ENCODE measurements around the gene TSEN15. TPM values are rescaled to one million over a fixed set of nuclear protein-coding genes. Genes with fewer than 3 reads are reported as not detected.

The TSEN15 gene
- 43.7 TPM for polyA plus RNA-seq (2013, experiment 1 of 4)
- polyA plus RNA-seq (2013, experiment 2 of 4) = 50.8 TPM
- 42.3 TPM for polyA plus RNA-seq (2013, experiment 3 of 4)
- 48.5 TPM for polyA plus RNA-seq (2013, experiment 4 of 4)

DNA sequence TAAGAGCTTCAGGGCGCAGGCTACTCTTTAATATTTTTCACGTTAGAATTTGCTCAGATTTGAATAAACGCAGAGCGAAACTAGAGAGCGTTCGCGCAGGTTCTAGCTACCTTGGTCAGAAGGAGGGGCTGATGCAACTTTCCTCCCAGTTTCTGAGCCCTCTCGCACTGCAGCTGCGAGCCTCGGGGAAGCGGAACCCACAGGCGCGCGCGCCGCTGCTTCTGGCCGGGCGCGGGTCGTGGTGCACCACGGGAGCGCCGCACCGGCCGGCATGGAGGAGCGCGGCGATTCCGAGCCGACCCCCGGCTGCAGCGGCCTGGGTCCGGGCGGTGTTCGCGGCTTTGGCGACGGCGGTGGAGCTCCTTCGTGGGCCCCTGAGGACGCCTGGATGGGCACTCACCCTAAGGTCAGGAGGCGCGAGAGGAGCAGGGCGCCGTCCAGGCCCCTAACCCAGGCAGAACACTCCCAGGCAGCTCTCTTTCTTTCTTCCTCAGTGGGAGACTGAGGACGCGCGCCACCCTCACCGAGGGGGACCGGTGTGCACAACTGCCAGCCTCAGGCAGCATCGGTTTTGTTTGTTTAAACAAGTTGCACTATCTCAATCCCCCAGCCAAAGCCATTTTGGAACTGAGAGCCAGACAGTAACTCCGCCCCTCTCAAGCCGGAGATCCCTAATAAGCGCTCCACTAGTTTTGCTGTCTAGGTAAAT is at the start of gene TSEN15:
TSS of gene TSEN15 (plus strand) at position 246 of the 709 bp plus-strand sequence. CDS start at position 272, 26 bp downstream.
- H3K27ac ChIP-seq (ENCODE audit: insufficient read depth, low read depth, low read length, poor library complexity, severe bottlenecking) = peak within 1 kb of the TSS; percentile 91
- peak within 1 kb of the TSS; percentile 74 for H3K4me3 ChIP-seq (ENCODE audit: insufficient read depth, low read depth, low read length)
- H3K9me3 ChIP-seq (ENCODE audit: control insufficient read depth, low read length) = no peaks in the 10 kb centered on the region
- WGBS, 2 experiments = 1 to 2% methylated on average over 54 of the region's 54 CpGs
- peaks cover 10% of the 10 kb centered on the region for H3K4me1 ChIP-seq (ENCODE audit: control insufficient read depth, insufficient read depth, low read length)
- no peaks in the 10 kb centered on the region for H3K27me3 ChIP-seq (ENCODE audit: control insufficient read depth, insufficient read depth, low read length, poor library complexity, severe bottlenecking)
- peaks cover 10% of the 10 kb centered on the region for H3K36me3 ChIP-seq (ENCODE audit: control insufficient read depth, insufficient read depth, low read length)

DNA sequence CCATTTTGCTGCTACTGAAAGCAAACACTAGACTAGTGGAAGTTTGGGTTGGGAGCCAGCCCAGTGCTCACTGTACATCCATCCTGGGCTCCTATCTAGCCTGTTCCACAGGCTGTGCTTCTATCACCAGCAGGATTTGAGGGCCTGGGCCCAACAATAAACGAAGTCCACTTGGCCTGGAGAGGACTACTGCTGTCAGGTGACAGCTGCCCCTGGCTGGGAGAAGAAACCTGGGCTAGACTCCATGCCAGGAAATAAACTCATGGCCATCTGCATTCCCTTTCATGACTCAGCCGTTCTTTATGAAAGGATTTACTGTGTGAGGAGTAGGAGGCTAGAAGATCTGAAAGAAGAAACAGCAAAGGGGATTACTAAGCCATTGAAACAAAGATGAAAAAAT is 49.5 kb upstream of the TSEN15 start:
- H3K4me1 ChIP-seq (ENCODE audit: control insufficient read depth, insufficient read depth, low read length) = peaks cover 12% of the 10 kb centered on the region
- H3K36me3 ChIP-seq (ENCODE audit: control insufficient read depth, insufficient read depth, low read length) = no peaks in the 10 kb centered on the region
- H3K27ac ChIP-seq (ENCODE audit: insufficient read depth, low read depth, low read length, poor library complexity, severe bottlenecking) = peak overlapping the region; percentile 2
- H3K27me3 ChIP-seq (ENCODE audit: control insufficient read depth, insufficient read depth, low read length, poor library complexity, severe bottlenecking) = no peaks in the 10 kb centered on the region
- no peaks in the 10 kb centered on the region for H3K9me3 ChIP-seq (ENCODE audit: control insufficient read depth, low read length)
- no peak overlapping the region for H3K4me3 ChIP-seq (ENCODE audit: insufficient read depth, low read depth, low read length)
- WGBS, 2 experiments = 11 to 22% methylated on average over 2 of the region's 2 CpGs

DNA sequence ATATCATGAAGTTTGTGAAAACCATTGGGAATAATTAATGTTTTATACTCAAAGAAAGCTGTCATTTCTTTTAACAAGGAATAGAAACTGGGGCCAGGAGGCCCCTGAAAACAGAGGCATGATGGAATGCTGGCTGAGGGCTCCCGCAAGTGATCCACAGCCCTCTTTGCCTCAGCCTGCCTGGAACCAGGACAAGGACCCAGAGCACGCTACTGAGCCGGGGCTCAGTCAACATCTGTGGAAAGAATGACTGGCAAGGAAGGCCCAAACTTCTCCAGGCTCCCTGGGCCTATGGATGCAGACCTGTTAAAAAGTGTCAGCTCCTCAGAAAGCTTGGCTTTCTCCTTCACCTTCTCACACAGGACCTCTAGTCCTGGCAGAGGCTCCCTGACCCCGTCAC is 46.6 kb upstream of the TSEN15 start:
- WGBS, 2 experiments = 93 to 95% methylated on average over 4 of the region's 4 CpGs
- Histone ChIP-seq H3K4me3 (ENCODE audit: insufficient read depth, low read depth, low read length) (no peak overlapping the region), H3K27ac (ENCODE audit: insufficient read depth, low read depth, low read length, poor library complexity, severe bottlenecking) (no peak overlapping the region), H3K36me3 (ENCODE audit: control insufficient read depth, insufficient read depth, low read length) (no peaks in the 10 kb centered on the region), H3K4me1 (ENCODE audit: control insufficient read depth, insufficient read depth, low read length) (peaks cover 12% of the 10 kb centered on the region), H3K9me3 (ENCODE audit: control insufficient read depth, low read length) (no peaks in the 10 kb centered on the region), H3K27me3 (ENCODE audit: control insufficient read depth, insufficient read depth, low read length, poor library complexity, severe bottlenecking) (no peaks in the 10 kb centered on the region)

DNA sequence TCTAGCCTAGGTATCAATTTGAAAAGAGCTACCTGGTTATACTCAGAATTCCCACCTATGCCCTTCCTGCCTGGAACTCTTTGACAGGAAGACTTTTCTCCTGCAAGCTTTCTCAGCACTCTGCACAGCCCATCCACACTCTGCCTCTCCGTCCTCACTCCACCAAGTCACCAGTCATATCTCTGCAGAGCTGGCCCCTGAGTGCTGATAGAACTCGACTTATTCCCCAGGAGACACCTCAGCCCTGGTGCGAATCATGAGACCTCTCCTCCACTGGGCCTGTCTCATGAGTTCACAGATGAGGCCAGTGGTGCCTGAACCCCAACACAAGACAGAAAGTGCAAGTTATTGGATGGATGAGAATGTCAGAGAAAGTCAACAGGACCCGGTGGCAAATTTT is 46.0 kb upstream of the TSEN15 start:
- H3K36me3 ChIP-seq (ENCODE audit: control insufficient read depth, insufficient read depth, low read length) = no peaks in the 10 kb centered on the region
- no peak overlapping the region for H3K27ac ChIP-seq (ENCODE audit: insufficient read depth, low read depth, low read length, poor library complexity, severe bottlenecking)
- H3K27me3 ChIP-seq (ENCODE audit: control insufficient read depth, insufficient read depth, low read length, poor library complexity, severe bottlenecking) = no peaks in the 10 kb centered on the region
- WGBS, 2 experiments = 88 to 92% methylated on average over 4 of the region's 4 CpGs
- H3K4me3 ChIP-seq (ENCODE audit: insufficient read depth, low read depth, low read length) = no peak overlapping the region
- H3K9me3 ChIP-seq (ENCODE audit: control insufficient read depth, low read length) = no peaks in the 10 kb centered on the region
- H3K4me1 ChIP-seq (ENCODE audit: control insufficient read depth, insufficient read depth, low read length) = peaks cover 12% of the 10 kb centered on the region

DNA sequence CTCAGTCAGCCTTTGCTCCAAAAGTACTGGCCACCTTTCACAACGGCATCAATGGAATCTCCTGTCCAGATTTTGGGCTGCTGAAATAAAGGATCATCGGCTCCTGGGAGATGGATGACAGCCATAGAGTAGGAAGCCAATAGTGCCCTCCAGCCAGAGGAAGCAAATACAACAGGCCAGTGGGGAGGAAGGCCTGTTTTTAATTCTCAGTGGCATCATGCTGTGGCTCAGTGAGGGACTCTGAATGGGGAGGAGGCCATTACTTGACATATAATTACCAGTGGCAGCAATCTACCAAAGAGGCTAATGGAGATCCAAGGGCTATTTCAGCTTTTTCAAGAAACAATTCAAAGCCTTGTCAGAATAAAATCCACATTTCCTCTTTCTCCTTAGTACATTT is 40.7 kb upstream of the TSEN15 start:
- Histone ChIP-seq H3K27me3 (ENCODE audit: control insufficient read depth, insufficient read depth, low read length, poor library complexity, severe bottlenecking) (no peaks in the 10 kb centered on the region), H3K36me3 (ENCODE audit: control insufficient read depth, insufficient read depth, low read length) (no peaks in the 10 kb centered on the region), H3K27ac (ENCODE audit: insufficient read depth, low read depth, low read length, poor library complexity, severe bottlenecking) (no peak overlapping the region), H3K4me3 (ENCODE audit: insufficient read depth, low read depth, low read length) (no peak overlapping the region), H3K9me3 (ENCODE audit: control insufficient read depth, low read length) (peaks cover 3% of the 10 kb centered on the region), H3K4me1 (ENCODE audit: control insufficient read depth, insufficient read depth, low read length) (no peaks in the 10 kb centered on the region)
- WGBS, 2 experiments = 49 to 58% methylated on average over 2 of the region's 2 CpGs

DNA sequence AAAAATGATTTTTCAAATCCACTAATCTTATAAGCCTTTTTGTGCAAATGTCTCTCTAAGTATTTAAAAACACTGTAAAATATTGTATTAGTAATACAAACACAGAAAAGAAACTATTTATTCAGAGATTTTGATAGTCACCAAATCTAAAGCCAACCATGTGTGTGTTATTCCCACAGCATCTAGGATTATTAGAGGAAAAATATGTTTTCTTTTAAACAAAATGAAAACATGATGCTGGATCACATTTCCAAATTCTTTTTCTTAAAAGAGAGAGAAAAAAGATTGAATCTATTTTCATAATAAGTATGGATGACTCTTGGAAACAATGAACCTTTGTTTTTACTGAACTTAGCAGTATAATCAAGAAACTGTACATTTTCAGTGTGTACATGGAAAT is 39.3 kb upstream of the TSEN15 start:
- no peaks in the 10 kb centered on the region for H3K27me3 ChIP-seq (ENCODE audit: control insufficient read depth, insufficient read depth, low read length, poor library complexity, severe bottlenecking)
- H3K9me3 ChIP-seq (ENCODE audit: control insufficient read depth, low read length) = peaks cover 3% of the 10 kb centered on the region
- no peak overlapping the region for H3K4me3 ChIP-seq (ENCODE audit: insufficient read depth, low read depth, low read length)
- no peak overlapping the region for H3K27ac ChIP-seq (ENCODE audit: insufficient read depth, low read depth, low read length, poor library complexity, severe bottlenecking)
- H3K4me1 ChIP-seq (ENCODE audit: control insufficient read depth, insufficient read depth, low read length) = no peaks in the 10 kb centered on the region
- H3K36me3 ChIP-seq (ENCODE audit: control insufficient read depth, insufficient read depth, low read length) = no peaks in the 10 kb centered on the region

DNA sequence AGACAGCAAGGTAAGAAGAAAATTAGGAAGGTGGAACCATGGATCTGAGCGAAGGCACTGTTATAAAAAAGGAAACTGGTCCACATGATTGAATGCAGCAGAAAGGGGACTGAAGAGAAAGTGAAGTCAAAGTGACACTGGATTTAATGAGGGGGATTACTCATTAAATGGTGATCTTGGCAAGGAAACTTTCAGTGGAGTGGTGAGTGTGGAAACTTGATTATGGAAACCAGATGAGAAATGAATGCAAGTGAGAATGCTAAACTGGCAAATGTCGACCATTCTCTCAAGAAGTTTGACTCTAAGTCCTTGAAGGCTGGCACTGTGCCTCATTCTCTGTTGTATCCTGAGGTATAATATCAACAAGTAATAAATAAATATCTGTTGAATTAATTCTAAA is 37.3 kb upstream of the TSEN15 start:
- no peak overlapping the region for H3K27ac ChIP-seq (ENCODE audit: insufficient read depth, low read depth, low read length, poor library complexity, severe bottlenecking)
- no peaks in the 10 kb centered on the region for H3K36me3 ChIP-seq (ENCODE audit: control insufficient read depth, insufficient read depth, low read length)
- no peak overlapping the region for H3K4me3 ChIP-seq (ENCODE audit: insufficient read depth, low read depth, low read length)
- WGBS, 2 experiments = 92 to 94% methylated on average over 2 of the region's 2 CpGs
- H3K9me3 ChIP-seq (ENCODE audit: control insufficient read depth, low read length) = peaks cover 3% of the 10 kb centered on the region
- H3K4me1 ChIP-seq (ENCODE audit: control insufficient read depth, insufficient read depth, low read length) = no peaks in the 10 kb centered on the region
- no peaks in the 10 kb centered on the region for H3K27me3 ChIP-seq (ENCODE audit: control insufficient read depth, insufficient read depth, low read length, poor library complexity, severe bottlenecking)

DNA sequence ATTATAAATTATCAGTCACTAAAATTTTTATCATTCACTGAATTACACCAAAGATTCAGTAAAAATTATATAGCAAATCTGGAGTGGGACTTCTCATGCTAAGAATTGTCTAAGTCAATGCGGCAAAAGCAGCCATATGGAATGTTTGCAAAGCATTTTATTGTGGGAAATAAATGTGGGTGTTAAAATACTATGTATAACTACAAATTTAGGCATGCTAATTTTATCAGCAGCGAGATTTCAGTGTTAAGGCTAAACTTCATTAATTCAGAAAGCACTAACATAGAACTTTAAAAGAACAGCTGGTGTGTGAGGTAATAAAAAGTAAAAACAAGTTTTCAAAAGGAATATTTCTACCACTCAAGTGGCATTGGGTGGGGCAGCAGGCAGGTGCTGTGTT is 35.4 kb upstream of the TSEN15 start:
- no peaks in the 10 kb centered on the region for H3K27me3 ChIP-seq (ENCODE audit: control insufficient read depth, insufficient read depth, low read length, poor library complexity, severe bottlenecking)
- H3K4me3 ChIP-seq (ENCODE audit: insufficient read depth, low read depth, low read length) = no peak overlapping the region
- H3K27ac ChIP-seq (ENCODE audit: insufficient read depth, low read depth, low read length, poor library complexity, severe bottlenecking) = no peak overlapping the region
- H3K36me3 ChIP-seq (ENCODE audit: control insufficient read depth, insufficient read depth, low read length) = no peaks in the 10 kb centered on the region
- no peaks in the 10 kb centered on the region for H3K4me1 ChIP-seq (ENCODE audit: control insufficient read depth, insufficient read depth, low read length)
- H3K9me3 ChIP-seq (ENCODE audit: control insufficient read depth, low read length) = peaks cover 3% of the 10 kb centered on the region
- WGBS, 2 experiments = 100% methylated on average over 1 to 2 of the region's 2 CpGs

DNA sequence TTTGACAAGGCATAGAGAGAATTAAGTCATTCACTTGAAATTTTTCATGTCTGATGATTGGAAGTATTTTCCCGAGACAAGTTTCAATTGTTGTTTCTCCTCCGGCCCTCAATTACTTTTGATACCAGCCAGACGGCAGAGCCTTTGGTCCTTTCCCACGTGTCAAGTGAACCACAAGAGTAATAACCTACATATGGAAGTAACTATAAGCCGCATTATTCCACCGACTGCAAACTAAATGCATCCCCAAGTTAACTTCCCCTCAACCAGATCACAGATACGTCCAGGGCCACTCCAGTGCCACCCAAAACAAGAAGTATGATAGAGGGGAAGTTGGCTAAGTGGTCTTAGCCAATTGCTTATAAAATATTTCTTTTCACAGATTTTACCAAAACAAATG is 34.2 kb upstream of the TSEN15 start:
- H3K27me3 ChIP-seq (ENCODE audit: control insufficient read depth, insufficient read depth, low read length, poor library complexity, severe bottlenecking) = no peaks in the 10 kb centered on the region
- peaks cover under 1% of the 10 kb centered on the region for H3K9me3 ChIP-seq (ENCODE audit: control insufficient read depth, low read length)
- no peak overlapping the region for H3K27ac ChIP-seq (ENCODE audit: insufficient read depth, low read depth, low read length, poor library complexity, severe bottlenecking)
- H3K4me3 ChIP-seq (ENCODE audit: insufficient read depth, low read depth, low read length) = no peak overlapping the region
- H3K4me1 ChIP-seq (ENCODE audit: control insufficient read depth, insufficient read depth, low read length) = no peaks in the 10 kb centered on the region
- 90 to 94% methylated on average over 6 to 7 of the region's 7 CpGs for WGBS, 2 experiments
- no peaks in the 10 kb centered on the region for H3K36me3 ChIP-seq (ENCODE audit: control insufficient read depth, insufficient read depth, low read length)

DNA sequence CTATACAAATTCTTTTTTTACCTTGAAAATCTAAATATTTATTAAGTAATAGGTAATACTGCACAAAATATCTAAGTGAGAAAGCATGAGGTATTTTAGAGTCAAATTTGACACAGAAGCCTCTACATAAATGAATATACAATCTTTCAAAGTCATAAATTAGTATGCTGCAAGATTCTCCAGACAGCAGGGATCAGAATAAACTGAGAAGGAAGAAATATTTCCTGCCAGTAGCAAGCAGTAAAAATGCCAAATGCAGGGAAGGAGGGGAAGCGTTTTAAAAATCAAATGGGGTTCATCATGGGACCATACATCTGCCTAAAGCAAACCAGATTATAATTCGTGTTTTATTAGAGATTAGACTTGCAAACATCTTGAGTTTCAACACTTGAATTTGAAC is 32.9 kb upstream of the TSEN15 start:
- H3K9me3 ChIP-seq (ENCODE audit: control insufficient read depth, low read length) = no peaks in the 10 kb centered on the region
- peaks cover 10% of the 10 kb centered on the region for H3K4me1 ChIP-seq (ENCODE audit: control insufficient read depth, insufficient read depth, low read length)
- H3K4me3 ChIP-seq (ENCODE audit: insufficient read depth, low read depth, low read length) = no peak overlapping the region
- WGBS, 2 experiments = 93 to 98% methylated on average over 2 of the region's 2 CpGs
- H3K36me3 ChIP-seq (ENCODE audit: control insufficient read depth, insufficient read depth, low read length) = no peaks in the 10 kb centered on the region
- no peaks in the 10 kb centered on the region for H3K27me3 ChIP-seq (ENCODE audit: control insufficient read depth, insufficient read depth, low read length, poor library complexity, severe bottlenecking)
- no peak overlapping the region for H3K27ac ChIP-seq (ENCODE audit: insufficient read depth, low read depth, low read length, poor library complexity, severe bottlenecking)

Measured in ectodermal cell (in vitro differentiated cells).